Smooth muscle cell (in vitro differentiated cells): ENCODE results near the gene SLC12A1. TPM values are rescaled to one million over a fixed set of nuclear protein-coding genes. Genes with fewer than 3 reads are reported as not detected.

Experiments used
- DNase-seq: peaks from one replicate; lab custom pipeline; 2025; ENCODE audit not compliant: unreplicated experiment; lab: John Stamatoyannopoulos, UW
- H2AFZ ChIP-seq: fragments of 200-600 bp; sonication (generic); 2 replicates; pipeline ENCODE4 v1.6.0; 2016; ENCODE audit warnings: antibody characterized with exemption, low read depth, mild to moderate bottlenecking
- H3F3A ChIP-seq: fragments of 200-600 bp; sonication (generic); 2 replicates; pipeline ENCODE4 v1.6.0; 2017; ENCODE audit warnings: antibody characterized with exemption, low read depth
- H3K27ac ChIP-seq: fragments of 200-600 bp; sonication (generic); 2 replicates; pipeline ENCODE4 v1.5.1; 2016; ENCODE audit warnings: low read depth, mild to moderate bottlenecking
- H3K27me3 ChIP-seq: fragments of 200-600 bp; sonication (generic); 2 replicates; pipeline ENCODE4 v1.6.1; 2016; ENCODE audit warnings: low read depth, mild to moderate bottlenecking
- H3K36me3 ChIP-seq: fragments of 200-600 bp; sonication (generic); 2 replicates; pipeline ENCODE4 v1.5.1; 2016; ENCODE audit warnings: low read depth
- H3K4me1 ChIP-seq: fragments of 200-600 bp; sonication (generic); 2 replicates; pipeline ENCODE4 v1.5.1; 2016; ENCODE audit warnings: low read depth
- H3K4me2 ChIP-seq: fragments of 200-600 bp; sonication (generic); 2 replicates; pipeline ENCODE4 v1.6.0; 2016; ENCODE audit warnings: mild to moderate bottlenecking
- H3K4me3 ChIP-seq: fragments of 200-600 bp; sonication (generic); 2 replicates; pipeline ENCODE4 v1.5.1; 2016; ENCODE audit warnings: mild to moderate bottlenecking
- H3K79me2 ChIP-seq: fragments of 200-600 bp; sonication (generic); 2 replicates; pipeline ENCODE4 v1.6.0; 2016; ENCODE audit warnings: low read depth, mild to moderate bottlenecking
- H3K9ac ChIP-seq: fragments of 200-600 bp; sonication (generic); 2 replicates; pipeline ENCODE4 v1.6.0; 2016; ENCODE audit warnings: low read depth
- H3K9me3 ChIP-seq: fragments of 200-600 bp; sonication (generic); replicated peaks from 2 replicates; pipeline ENCODE4 v1.5.1; 2016; ENCODE audit warnings: low read depth
- H4K20me1 ChIP-seq: fragments of 200-600 bp; sonication (generic); 2 replicates; pipeline ENCODE4 v1.6.0; 2016; ENCODE audit warnings: low read depth
- CTCF ChIP-seq: fragments of 200-600 bp; sonication (generic); IDR thresholded peaks from 2 replicates; pipeline ENCODE4 v1.5.1; 2017; ENCODE audit warnings: borderline replicate concordance, mild to moderate bottlenecking, antibody characterized with exemption; ENCODE audit not compliant: insufficient read depth, poor library complexity, severe bottlenecking
- WGBS: methylation state at CpG from one replicate; pipeline ENCODE4 v1.1.7; 2016; ENCODE audit warnings: low lambda C conversion rate; 5-methylcytosine and 5-hydroxymethylcytosine counted together
- polyA plus RNA-seq: library from polyadenylated mRNA; unstranded; fragments of >200 nt; fragmentation: Nextera tagmentation; extraction: Ambion mirVana; gene quantifications from 2 replicates; pipeline ENCODE4 v1.2.1, GENCODE V29; 2016
- total RNA-seq: library from RNA; depleted of rRNA; stranded (reverse); fragments of >200 nt; gene quantifications from 2 replicates; pipeline ENCODE4 v1.2.3, GENCODE V29; 2014

Gene SLC12A1
- total RNA-seq (not detected in 2 replicates), polyA plus RNA-seq (not detected in 2 replicates)

DNA sequence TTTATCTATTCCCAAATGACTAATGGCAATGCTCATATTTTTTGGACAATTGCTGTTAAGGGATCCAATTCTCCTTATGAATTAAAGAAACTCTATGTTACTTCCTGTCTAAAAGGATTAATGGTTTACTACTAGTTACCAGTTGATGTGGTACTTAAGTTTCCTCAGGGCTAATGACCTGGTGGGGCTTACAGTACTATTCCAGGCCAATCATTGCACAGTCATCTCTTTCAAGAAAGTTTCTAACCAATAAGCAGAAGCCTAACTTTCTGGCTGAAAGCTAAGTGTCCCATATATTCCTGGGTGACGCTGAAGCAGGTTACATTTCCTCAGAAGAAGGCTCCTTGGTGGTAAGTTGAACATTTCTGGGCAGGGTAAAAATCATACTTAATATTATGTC, at the start of gene SLC12A1:
Gene SLC12A1 (plus strand): TSS at position 322 of the 400 bp plus-strand sequence. CDS start 1,418 bp downstream, outside the sequence.
- no peak within 1 kb of the TSS for H3K4me2 ChIP-seq
- no peak within 1 kb of the TSS for H2AFZ ChIP-seq
- H3F3A ChIP-seq = no peaks in the 10 kb centered on the region
- no peaks in the 10 kb centered on the region for H3K9me3 ChIP-seq
- TF ChIP-seq CTCF = no peak
- H3K79me2 ChIP-seq = no peaks in the 10 kb centered on the region
- H3K27me3 ChIP-seq = no peaks in the 10 kb centered on the region
- H4K20me1 ChIP-seq = no peaks in the 10 kb centered on the region
- no peak within 1 kb of the TSS for H3K9ac ChIP-seq
- no peak for DNase-seq
- WGBS = 97% methylated on average over 1 of the region's 1 CpG
- no peak within 1 kb of the TSS for H3K27ac ChIP-seq
- no peak within 1 kb of the TSS for H3K4me3 ChIP-seq
- H3K4me1 ChIP-seq = no peaks in the 10 kb centered on the region
- H3K36me3 ChIP-seq = no peaks in the 10 kb centered on the region

DNA sequence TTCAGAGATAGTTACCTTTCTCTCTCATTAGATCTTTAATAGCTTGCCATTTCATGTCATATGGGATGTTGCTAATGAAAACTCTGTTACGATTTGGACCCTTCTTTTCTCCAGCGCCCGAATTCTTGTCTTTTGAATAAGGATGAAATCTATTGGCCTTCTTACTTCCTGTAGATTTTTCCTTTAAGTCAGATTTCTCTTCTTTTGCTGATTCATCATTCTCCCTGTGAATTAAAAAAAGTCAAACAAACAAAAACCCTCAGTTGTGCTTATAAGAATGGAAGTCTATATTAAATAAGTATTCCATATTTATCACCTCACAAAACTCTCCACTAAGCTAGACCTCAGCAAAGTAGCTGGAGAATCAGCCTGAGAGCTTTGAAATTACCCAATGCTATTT, 37.5 kb upstream of the SLC12A1 start:
- H3K36me3 ChIP-seq = no peaks in the 10 kb centered on the region
- no peaks in the 10 kb centered on the region for H3F3A ChIP-seq
- WGBS = 62% methylated on average over 3 of the region's 3 CpGs
- H3K4me1 ChIP-seq = no peaks in the 10 kb centered on the region
- H3K27ac ChIP-seq = no peak overlapping the region
- no peak overlapping the region for H2AFZ ChIP-seq
- no peaks in the 10 kb centered on the region for H3K27me3 ChIP-seq
- H3K4me2 ChIP-seq = no peak overlapping the region
- no peak for DNase-seq
- H3K4me3 ChIP-seq = no peak overlapping the region
- TF ChIP-seq CTCF = no peak
- peaks cover 9% of the 10 kb centered on the region for H3K79me2 ChIP-seq
- H4K20me1 ChIP-seq = no peaks in the 10 kb centered on the region
- peaks cover 9% of the 10 kb centered on the region for H3K9me3 ChIP-seq
- H3K9ac ChIP-seq = no peak overlapping the region

- H3F3A ChIP-seq = no peaks in the 10 kb centered on the region
- TF ChIP-seq CTCF = no peak
- H3K4me3 ChIP-seq = no peak overlapping the region
- no peaks in the 10 kb centered on the region for H3K27me3 ChIP-seq
- no peak overlapping the region for H3K4me2 ChIP-seq
- peaks cover 9% of the 10 kb centered on the region for H3K9me3 ChIP-seq
- no peak overlapping the region for H2AFZ ChIP-seq
- H3K27ac ChIP-seq = no peak overlapping the region
- no peaks in the 10 kb centered on the region for H4K20me1 ChIP-seq
- no peak for DNase-seq
- H3K36me3 ChIP-seq = no peaks in the 10 kb centered on the region
- no peak overlapping the region for H3K9ac ChIP-seq
- 96% methylated on average over 1 of the region's 1 CpG for WGBS
- H3K79me2 ChIP-seq = peaks cover 13% of the 10 kb centered on the region
- H3K4me1 ChIP-seq = peaks cover 4% of the 10 kb centered on the region
Observed at GRCh38 chr15:48170981-48171380, 35.1 kb upstream of the SLC12A1 start.

GRCh38 chr15:48175126-48175525, 31.0 kb upstream of the SLC12A1 start:
- H3K79me2 ChIP-seq = peaks cover 13% of the 10 kb centered on the region
- peaks cover 22% of the 10 kb centered on the region for H3K4me1 ChIP-seq
- no peak overlapping the region for H2AFZ ChIP-seq
- 89% methylated on average over 3 of the region's 3 CpGs for WGBS
- no peak overlapping the region for H3K9ac ChIP-seq
- peaks cover 9% of the 10 kb centered on the region for H3K9me3 ChIP-seq
- no peak overlapping the region for H3K27ac ChIP-seq
- H3K27me3 ChIP-seq = peaks cover 22% of the 10 kb centered on the region
- no peak overlapping the region for H3K4me2 ChIP-seq
- no peaks in the 10 kb centered on the region for H3K36me3 ChIP-seq
- no peaks in the 10 kb centered on the region for H3F3A ChIP-seq
- no peaks in the 10 kb centered on the region for H4K20me1 ChIP-seq
- no peak for DNase-seq
- TF ChIP-seq CTCF = no peak
- H3K4me3 ChIP-seq = no peak overlapping the region
